PC-3 (cell line): Measurements from ENCODE around the gene ATP2B2.

Experiments
- EZH2 ChIP-seq: fragments of 300-600 bp; sonication (generic); IDR thresholded peaks from one replicate; pipeline ENCODE4 v1.6.1; 2017; ENCODE audit warnings: antibody characterized with exemption, mild to moderate bottlenecking, low read length; ENCODE audit not compliant: unreplicated experiment
- TF ChIP-seq, protein P1 (sequence below): fragments of 300-600 bp; sonication (generic); conservative IDR thresholded peaks from 2 replicates; pipeline ENCODE4 v1.5.1; 2017; ENCODE audit warnings: antibody characterized with exemption, low read depth, mild to moderate bottlenecking, low read length

DNA sequence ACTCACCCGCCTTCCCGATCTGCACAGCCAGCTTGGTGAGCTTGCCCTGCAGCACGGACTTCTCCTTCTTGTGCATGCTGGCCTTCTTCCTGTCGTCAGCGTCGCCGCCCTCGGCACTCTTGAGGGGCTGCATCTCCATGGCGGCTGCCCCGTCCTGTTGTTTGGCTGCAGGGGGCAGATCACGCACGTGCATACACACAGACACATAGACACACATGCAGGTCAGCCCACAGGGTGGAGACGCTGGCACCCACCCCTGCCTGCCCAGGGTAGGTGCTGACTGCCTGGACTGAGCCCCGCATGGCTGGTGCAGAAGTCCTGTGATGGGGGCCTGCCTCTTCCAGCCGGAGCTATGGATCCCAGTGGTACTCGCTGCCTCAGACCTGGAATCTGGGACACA, 127.1 kb downstream of the ATP2B2 start:
- TF ChIP-seq, protein P1, sequence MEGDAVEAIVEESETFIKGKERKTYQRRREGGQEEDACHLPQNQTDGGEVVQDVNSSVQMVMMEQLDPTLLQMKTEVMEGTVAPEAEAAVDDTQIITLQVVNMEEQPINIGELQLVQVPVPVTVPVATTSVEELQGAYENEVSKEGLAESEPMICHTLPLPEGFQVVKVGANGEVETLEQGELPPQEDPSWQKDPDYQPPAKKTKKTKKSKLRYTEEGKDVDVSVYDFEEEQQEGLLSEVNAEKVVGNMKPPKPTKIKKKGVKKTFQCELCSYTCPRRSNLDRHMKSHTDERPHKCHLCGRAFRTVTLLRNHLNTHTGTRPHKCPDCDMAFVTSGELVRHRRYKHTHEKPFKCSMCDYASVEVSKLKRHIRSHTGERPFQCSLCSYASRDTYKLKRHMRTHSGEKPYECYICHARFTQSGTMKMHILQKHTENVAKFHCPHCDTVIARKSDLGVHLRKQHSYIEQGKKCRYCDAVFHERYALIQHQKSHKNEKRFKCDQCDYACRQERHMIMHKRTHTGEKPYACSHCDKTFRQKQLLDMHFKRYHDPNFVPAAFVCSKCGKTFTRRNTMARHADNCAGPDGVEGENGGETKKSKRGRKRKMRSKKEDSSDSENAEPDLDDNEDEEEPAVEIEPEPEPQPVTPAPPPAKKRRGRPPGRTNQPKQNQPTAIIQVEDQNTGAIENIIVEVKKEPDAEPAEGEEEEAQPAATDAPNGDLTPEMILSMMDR: no peak
- no peak for TF ChIP-seq EZH2
